Measurements from ENCODE around the gene TMEM218.
A peak's percentile ranks its signal among the peaks of the same experiment; 100 is the strongest.
"Not testable (repeated sequence)": the region's sequence is repeated elsewhere in the genome, so short reads cannot be mapped to it uniquely, and the experiment has no call there.

Gene TMEM218

GRCh38 chr11:125128450-125128849 lies 17.0 kb upstream of the TMEM218 start:
- DNase-seq, result peak; percentile 68

- no peak for DNase-seq
Observed at GRCh38 chr11:125124618-125124992, 13.2 kb upstream of the TMEM218 start.

- peak; percentile 39 for DNase-seq
Observed at GRCh38 chr11:125123947-125124617, 12.7 kb upstream of the TMEM218 start.

- no peak for DNase-seq
Observed at GRCh38 chr11:125123194-125123946, 11.9 kb upstream of the TMEM218 start.

- no peak for DNase-seq
Observed at GRCh38 chr11:125117429-125117828, 6.0 kb upstream of the TMEM218 start.

- no peak for DNase-seq
Observed at GRCh38 chr11:125114518-125114917, 3.1 kb upstream of the TMEM218 start.

GRCh38 chr11:125112208-125112604 lies 780 bp upstream of the TMEM218 start:
- no peak for DNase-seq

- no peak for DNase-seq
Observed at GRCh38 chr11:125111001-125111342, 454 bp downstream of the TMEM218 start.

- peak; percentile 10 for DNase-seq
Observed at GRCh38 chr11:125110506-125110905, 920 bp downstream of the TMEM218 start.

- DNase-seq, result no peak
Observed at GRCh38 chr11:125108469-125108868, 3.0 kb downstream of the TMEM218 start.

- no peak for DNase-seq
Observed at GRCh38 chr11:125105926-125106325, 5.5 kb downstream of the TMEM218 start.

- DNase-seq, result no peak
Observed at GRCh38 chr11:125102510-125102909, 8.9 kb downstream of the TMEM218 start.

- DNase-seq, result no peak
Observed at GRCh38 chr11:125102025-125102424, 9.4 kb downstream of the TMEM218 start.

- DNase-seq, result no peak
Observed at GRCh38 chr11:125101596-125101995, 9.8 kb downstream of the TMEM218 start.

- DNase-seq, result no peak
Observed at GRCh38 chr11:125100136-125100535, 11.3 kb downstream of the TMEM218 start.

- DNase-seq, result no peak
Observed at GRCh38 chr11:125094731-125095130, 16.7 kb downstream of the TMEM218 start.

- no peak for DNase-seq
Observed at GRCh38 chr11:125093502-125093901, 17.9 kb downstream of the TMEM218 start.

GRCh38 chr11:125092669-125093068 lies 18.8 kb downstream of the TMEM218 start:
- DNase-seq, result no peak

- DNase-seq, result no peak
Observed at GRCh38 chr11:125091877-125092664, 19.4 kb downstream of the TMEM218 start.

- peak; percentile 67 for DNase-seq
Observed at GRCh38 chr11:125091247-125091876, 20.1 kb downstream of the TMEM218 start.

GRCh38 chr11:125090816-125091215 lies 20.6 kb downstream of the TMEM218 start:
- no peak for DNase-seq

- DNase-seq, result not testable (repeated sequence)
Observed at GRCh38 chr11:125090151-125090550, 21.3 kb downstream of the TMEM218 start.

GRCh38 chr11:125089481-125089880 lies 21.9 kb downstream of the TMEM218 start:
- not testable (repeated sequence) for DNase-seq
